GM18499 (cell line): ENCODE measurements around the gene GTF3C5.
"Not testable (repeated sequence)": the region's sequence is repeated elsewhere in the genome, so short reads cannot be mapped to it uniquely, and the experiment has no call there.

Experiments
- ATAC-seq: cut with Tn5 transposase; IDR thresholded peaks from one replicate; pipeline ENCODE4 v1.9.1; 2021; ENCODE audit warnings: moderate number of reproducible peaks; ENCODE audit not compliant: insufficient read depth, unreplicated experiment

Gene GTF3C5

DNA sequence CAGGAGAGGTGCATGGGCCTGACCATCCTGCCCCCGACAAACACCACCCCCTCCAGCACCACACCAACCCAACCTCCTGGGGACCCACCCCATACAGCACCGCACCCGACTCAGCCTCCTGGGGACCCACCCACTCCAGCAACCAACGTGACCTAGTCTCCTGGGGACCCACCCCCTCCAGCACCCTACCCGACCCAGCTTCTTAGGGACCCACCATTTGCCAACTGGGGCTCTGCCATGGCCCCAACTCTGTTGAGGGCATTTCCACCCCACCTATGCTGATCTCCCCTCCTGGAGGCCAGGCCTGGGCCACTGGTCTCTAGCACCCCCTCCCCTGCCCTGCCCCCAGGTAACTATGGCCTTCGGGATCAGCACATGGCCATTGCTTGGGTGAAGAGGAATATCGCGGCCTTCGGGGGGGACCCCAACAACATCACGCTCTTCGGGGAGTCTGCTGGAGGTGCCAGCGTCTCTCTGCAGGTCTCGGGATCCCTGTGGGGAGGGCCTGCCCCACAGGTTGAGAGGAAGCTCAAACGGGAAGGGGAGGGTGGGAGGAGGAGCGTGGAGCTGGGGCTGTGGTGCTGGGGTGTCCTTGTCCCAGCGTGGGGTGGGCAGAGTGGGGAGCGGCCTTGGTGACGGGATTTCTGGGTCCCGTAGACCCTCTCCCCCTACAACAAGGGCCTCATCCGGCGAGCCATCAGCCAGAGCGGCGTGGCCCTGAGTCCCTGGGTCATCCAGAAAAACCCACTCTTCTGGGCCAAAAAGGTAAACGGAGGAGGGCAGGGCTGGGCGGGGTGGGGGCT is 35.6 kb downstream of the GTF3C5 start:
- no peak for ATAC-seq

GRCh38 chr9:133067006-133067405 is 36.2 kb downstream of the GTF3C5 start:
- no peak for ATAC-seq

DNA sequence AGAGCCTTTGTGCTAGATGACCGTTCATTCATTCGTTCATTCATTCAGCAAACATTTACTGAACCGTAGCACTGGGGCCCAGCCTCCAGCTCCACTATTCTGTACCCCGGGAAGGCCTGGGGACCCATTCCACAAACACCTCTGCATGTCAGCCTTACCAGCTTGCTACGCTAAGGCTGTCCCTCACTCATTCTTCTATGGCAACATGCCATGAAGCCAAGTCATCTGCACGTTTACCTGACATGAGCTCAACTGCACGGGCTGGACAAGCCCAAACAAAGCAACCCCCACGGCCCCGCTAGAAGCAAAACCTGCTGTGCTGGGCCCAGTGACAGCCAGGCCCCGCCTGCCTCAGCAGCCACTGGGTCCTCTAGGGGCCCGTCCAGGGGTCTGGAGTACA is 37.0 kb downstream of the GTF3C5 start:
- ATAC-seq = no peak

GRCh38 chr9:133068431-133068830 is 37.6 kb downstream of the GTF3C5 start:
- not testable (repeated sequence) for ATAC-seq

- ATAC-seq = not testable (repeated sequence)
These were observed 39.7 kb downstream of the GTF3C5 start for GRCh38 chr9:133070500-133070961.

DNA sequence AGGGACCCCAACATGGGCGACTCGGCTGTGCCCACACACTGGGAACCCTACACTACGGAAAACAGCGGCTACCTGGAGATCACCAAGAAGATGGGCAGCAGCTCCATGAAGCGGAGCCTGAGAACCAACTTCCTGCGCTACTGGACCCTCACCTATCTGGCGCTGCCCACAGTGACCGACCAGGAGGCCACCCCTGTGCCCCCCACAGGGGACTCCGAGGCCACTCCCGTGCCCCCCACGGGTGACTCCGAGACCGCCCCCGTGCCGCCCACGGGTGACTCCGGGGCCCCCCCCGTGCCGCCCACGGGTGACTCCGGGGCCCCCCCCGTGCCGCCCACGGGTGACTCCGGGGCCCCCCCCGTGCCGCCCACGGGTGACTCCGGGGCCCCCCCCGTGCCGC is 40.2 kb downstream of the GTF3C5 start:
- ATAC-seq = not testable (repeated sequence)

DNA sequence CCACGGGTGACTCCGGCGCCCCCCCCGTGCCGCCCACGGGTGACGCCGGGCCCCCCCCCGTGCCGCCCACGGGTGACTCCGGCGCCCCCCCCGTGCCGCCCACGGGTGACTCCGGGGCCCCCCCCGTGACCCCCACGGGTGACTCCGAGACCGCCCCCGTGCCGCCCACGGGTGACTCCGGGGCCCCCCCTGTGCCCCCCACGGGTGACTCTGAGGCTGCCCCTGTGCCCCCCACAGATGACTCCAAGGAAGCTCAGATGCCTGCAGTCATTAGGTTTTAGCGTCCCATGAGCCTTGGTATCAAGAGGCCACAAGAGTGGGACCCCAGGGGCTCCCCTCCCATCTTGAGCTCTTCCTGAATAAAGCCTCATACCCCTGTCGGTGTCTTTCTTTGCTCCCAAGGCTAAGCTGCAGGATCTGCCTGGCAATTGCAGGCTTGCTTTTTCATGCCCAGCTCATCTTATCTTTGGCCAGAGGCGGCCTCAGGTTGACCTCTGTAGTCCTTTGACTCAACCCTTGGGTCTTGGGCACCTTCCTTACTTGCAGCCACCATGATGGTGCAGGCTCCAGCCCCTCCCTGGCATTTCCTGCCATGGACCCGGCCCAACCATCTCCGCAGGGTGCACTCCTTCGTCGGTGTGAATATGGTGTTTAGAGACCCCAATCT is 40.8 kb downstream of the GTF3C5 start:
- no peak for ATAC-seq

GRCh38 chr9:133072210-133072609 is 41.4 kb downstream of the GTF3C5 start:
- not testable (repeated sequence) for ATAC-seq

- no peak for ATAC-seq
These were observed 42.6 kb downstream of the GTF3C5 start for GRCh38 chr9:133073086-133074014.

- no peak for ATAC-seq
These were observed 43.4 kb downstream of the GTF3C5 start for GRCh38 chr9:133074111-133074651.

DNA sequence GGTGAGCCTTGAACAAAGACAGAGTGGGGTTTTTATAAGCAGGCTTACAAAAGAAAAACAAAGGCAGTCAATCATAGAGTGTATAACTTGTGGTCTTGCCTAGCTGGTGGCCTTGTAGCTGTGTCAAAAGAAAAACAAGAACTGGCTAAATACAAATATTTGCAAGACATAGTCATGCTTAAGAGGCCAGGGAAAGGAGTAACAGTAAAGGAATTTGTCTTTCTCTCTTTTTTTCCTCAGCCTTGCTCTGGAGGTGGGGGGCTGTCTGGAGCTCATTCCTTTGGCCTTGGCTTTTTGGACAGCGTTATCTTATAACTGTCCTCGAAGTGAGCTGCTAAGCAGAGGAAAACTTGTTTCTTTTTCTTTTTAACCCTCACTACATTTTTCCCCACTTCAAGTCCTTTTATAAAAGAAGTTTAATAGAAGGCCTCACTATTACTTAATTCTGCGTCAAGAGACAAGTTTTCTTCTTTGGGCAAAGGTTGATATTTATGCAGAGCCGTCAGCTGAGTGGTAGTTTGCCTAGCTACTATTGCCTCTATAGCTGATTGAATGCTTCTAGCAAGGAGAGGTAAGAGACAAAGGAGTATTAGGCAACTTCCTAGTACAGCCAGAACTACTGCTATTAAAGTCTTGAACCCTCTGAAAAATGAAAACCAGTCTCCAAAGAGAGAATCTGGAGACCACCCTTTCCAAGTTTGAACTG is 45.3 kb downstream of the GTF3C5 start:
- no peak for ATAC-seq

DNA sequence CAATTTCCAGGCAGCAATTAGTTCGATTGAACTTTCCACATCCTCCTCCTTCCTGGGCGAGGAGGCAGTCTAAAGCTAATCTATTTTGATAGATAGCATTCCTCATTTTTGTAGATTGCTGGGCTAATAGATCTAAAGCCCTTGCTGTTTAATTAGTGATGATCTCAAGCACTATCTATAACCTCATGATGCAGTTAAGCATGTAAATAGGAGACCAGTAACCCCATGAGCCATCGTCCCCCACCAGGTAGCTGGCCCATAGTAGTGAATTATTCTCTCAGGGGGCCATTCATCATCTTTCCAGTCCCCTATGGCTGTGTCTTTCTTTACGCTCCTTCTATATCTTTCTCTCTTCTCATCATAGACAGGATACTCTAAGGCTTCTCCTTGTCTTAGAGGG is 45.9 kb downstream of the GTF3C5 start:
- ATAC-seq = no peak

GRCh38 chr9:133078486-133078885 is 47.7 kb downstream of the GTF3C5 start:
- no peak for ATAC-seq

DNA sequence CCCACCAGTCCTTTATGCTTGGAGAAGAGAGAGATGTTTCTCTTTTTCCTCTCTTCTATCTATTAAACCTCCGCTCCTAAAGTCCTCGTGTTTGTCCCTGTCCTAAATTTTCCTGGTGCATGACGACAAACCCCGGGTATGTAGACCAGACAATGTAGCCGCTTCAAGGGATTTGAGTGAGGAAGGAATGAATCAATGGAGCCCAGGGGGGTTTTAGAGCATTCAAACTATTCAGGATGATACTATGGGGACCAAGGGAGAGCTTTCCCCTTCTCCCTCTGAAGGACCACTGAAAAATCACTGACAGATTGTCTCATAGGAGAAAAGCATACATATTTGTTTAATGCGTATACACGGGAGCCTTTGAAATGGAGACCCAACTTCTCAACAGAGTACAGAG is 49.4 kb downstream of the GTF3C5 start:
- no peak for ATAC-seq

DNA sequence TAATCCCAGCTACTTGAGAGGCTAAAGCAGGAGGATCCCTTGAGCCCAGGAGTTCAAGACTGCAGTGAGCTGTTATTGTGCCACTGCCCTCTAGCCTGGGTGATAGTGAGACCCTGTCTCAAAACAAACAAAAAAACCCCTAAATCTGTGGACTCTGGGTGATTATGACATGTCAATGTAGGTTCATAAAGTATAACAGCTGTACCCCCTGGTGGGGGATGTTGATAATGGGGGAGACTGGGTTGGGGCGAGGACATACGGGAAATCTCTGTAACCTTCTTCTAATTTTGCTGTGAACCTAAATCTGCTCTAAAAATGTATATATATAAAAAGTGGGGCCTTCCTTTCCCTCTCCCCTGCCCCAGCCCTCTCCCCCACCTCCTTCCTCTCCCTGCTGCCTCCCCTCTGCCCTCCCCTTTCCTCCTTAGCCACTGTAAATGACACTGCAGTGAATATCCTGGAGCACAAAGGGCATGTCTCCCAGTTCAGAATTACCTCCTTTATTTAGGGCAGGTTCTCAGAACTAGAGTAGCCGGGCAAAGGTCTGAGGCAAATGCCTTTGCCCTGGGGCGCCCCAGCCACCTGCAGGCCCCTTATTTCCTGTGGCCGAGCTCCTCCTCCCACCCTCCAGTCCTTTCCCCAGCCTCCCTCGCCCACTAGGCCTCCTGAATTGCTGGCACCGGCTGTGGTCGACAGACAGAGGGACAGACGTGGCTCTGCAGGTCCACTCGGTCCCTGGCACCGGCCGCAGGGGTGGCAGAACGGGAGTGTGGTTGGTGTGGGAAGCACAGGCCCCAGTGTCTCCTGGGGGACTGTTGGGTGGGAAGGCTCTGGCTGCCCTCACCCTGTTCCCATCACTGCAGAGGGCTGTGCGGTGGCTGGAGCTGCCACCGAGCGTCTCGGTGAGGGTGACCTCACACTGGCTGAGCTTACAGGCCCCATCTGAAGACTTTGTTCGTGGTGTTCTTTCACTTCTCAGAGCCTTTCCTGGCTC is 50.3 kb downstream of the GTF3C5 start:
- ATAC-seq = not testable (repeated sequence)

- not testable (repeated sequence) for ATAC-seq
These were observed 51.3 kb downstream of the GTF3C5 start for GRCh38 chr9:133081957-133082644.

DNA sequence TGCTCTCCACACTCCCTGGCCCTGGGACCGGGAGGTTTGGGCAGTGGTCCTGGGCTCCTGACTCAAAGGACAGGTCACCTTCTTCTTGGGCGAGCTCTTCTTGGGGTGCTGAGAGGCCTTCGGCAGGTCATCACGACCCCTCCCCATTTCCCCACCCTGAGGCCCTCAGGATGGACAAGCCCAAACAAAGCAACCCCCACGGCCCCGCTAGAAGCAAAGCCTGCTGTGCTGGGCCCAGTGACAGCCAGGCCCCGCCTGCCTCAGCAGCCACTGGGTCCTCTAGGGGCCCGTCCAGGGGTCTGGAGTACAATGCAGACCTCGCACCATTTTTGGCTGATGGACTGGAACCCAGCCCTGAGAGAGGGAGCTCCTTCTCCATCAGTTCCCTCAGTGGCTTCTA is 52.9 kb downstream of the GTF3C5 start:
- not testable (repeated sequence) for ATAC-seq
